Fibroblast of the aortic adventitia (primary cell): ENCODE data around the gene GTSE1. TPM values are rescaled to one million over a fixed set of nuclear protein-coding genes. Genes with fewer than 3 reads are reported as not detected.

Source experiments
- DNase-seq: peaks from one replicate; pipeline ENCODE4 v3.0.0-alpha.2; 2010; ENCODE audit warnings: low read depth
- H3K4me3 ChIP-seq: 2 replicates; pipeline ENCODE4 v1.5.1; 2011; ENCODE audit warnings: low read depth, mild to moderate bottlenecking, control low read depth, low read length, moderate library complexity
- total RNA-seq: library from RNA; depleted of rRNA; stranded (reverse); fragments of >200 nt; gene quantifications from 2 replicates; pipeline ENCODE4 v1.2.3, GENCODE V29; 2012; ENCODE audit warnings: low replicate concordance
- TF ChIP-seq, protein P1 (sequence below): IDR thresholded peaks from 2 replicates; pipeline ENCODE4 v1.5.1; 2011; ENCODE audit warnings: mild to moderate bottlenecking, low read length, control low read depth, inconsistent platforms; ENCODE audit not compliant: insufficient read depth

Gene GTSE1
- total RNA-seq, 1 donor: 13.4 TPM

- TF ChIP-seq, protein P1, sequence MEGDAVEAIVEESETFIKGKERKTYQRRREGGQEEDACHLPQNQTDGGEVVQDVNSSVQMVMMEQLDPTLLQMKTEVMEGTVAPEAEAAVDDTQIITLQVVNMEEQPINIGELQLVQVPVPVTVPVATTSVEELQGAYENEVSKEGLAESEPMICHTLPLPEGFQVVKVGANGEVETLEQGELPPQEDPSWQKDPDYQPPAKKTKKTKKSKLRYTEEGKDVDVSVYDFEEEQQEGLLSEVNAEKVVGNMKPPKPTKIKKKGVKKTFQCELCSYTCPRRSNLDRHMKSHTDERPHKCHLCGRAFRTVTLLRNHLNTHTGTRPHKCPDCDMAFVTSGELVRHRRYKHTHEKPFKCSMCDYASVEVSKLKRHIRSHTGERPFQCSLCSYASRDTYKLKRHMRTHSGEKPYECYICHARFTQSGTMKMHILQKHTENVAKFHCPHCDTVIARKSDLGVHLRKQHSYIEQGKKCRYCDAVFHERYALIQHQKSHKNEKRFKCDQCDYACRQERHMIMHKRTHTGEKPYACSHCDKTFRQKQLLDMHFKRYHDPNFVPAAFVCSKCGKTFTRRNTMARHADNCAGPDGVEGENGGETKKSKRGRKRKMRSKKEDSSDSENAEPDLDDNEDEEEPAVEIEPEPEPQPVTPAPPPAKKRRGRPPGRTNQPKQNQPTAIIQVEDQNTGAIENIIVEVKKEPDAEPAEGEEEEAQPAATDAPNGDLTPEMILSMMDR: no peak
- H3K4me3 ChIP-seq: no peak overlapping the region
- DNase-seq: no peak
Observed at GRCh38 chr22:46275455-46276122, 21.1 kb upstream of the GTSE1 start.

- H3K4me3 ChIP-seq: no peak overlapping the region
- DNase-seq: no peak
- TF ChIP-seq, protein P1: no peak
Observed at GRCh38 chr22:46276563-46276962, 20.1 kb upstream of the GTSE1 start.

DNA sequence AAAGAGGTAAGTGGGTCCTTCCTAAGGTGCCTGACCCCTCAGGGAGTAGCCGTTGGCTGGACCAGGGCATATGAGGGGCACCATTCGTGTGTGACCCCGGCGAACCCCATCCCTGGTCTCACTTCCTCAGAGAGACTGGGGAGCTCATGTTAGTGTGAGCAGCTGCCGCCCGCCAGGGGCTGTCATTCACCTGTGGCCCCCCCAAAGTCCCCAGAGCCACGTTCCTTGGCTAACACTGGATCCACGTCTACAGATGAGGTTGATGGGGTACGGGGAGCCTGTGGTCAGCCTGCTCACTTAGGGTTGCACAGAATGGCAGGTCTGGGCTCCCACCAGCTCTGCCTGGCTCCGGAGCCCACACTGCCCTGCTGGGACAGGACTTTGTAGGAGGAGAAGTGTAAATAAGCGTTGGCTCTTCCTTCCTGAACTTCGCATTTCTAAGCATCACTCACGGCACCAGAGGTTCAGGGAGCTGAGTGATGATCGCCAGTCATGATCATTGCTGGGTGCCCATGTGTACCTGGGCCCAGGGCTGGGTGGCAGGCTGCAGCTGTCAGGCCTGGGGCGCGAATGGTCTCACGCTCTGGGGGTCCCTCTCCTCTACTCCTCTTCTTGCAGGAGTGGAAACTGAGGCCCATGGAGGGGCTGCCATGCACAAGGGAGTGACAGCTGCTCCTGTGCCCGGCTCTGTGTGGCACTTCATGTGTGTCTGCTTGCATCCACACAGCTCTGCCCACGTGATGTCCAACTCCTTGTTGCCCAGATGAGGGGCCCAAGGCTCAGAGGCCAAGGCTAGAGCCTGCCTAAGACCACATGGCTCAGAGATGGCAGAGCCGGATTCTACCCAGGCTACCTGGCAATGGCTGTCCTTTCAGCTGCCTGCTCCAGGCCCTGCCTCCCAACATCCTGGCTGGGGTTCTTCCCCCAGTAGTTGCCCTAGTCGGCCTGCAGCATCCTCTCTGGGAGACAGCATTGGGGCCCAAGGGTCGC is 17.7 kb upstream of the GTSE1 start:
- no peak overlapping the region for H3K4me3 ChIP-seq
- no peak for DNase-seq
- TF ChIP-seq, protein P1: no peak

DNA sequence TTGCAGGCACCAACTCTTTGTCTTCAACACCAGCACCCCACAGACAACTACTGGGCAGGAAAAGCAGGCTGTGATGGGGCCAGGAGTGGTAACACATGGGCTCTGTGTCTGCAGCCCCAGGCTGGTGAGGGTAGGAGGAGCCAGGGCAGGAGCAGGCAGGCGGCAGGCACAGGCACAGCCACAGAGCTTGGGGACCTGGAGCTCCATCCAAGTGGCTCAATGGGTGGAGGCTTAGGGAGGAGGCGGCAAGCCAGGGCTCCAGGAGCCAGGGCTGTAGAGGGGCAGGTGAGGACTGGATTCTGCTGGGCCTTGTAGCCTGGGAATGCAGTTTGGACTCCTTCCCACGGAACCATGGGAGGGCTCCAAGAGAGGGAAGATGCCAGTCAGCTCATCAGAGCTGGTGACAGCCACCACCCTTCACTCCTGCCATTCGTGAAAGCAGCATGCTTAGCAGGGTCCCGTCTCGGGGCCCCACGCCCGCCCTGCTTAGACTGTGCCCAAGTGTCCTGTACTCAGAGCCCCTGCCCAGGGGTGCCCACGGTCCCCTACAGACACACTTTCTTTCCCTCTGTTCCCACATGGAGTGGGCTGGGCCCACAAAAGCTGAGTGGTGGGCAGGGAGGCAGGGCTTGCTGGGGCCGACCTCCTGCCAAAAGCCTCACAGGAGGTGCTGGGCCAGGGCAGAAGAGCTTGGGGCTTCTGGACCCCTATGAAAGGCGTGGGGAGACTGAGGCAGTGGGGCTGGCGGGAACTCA is 16.4 kb upstream of the GTSE1 start:
- no peak overlapping the region for H3K4me3 ChIP-seq
- TF ChIP-seq, protein P1: no peak
- DNase-seq: no peak

GRCh38 chr22:46280999-46281623 is 15.6 kb upstream of the GTSE1 start:
- H3K4me3 ChIP-seq: no peak overlapping the region
- TF ChIP-seq, protein P1: no peak
- DNase-seq: no peak
